Epithelial cell of proximal tubule (primary cell): Measurements from ENCODE around the gene CELSR2. TPM values are rescaled to one million over a fixed set of nuclear protein-coding genes. Genes with fewer than 3 reads are reported as not detected.
A peak's percentile ranks its signal among the peaks of the same experiment; 100 is the strongest.

Experiments
- DNase-seq: peaks from one replicate; pipeline ENCODE4 v3.0.0-alpha.2; 2011; ENCODE audit warnings: low read depth
- H3K4me3 ChIP-seq: 2 replicates; pipeline ENCODE4 v1.5.1; 2011; ENCODE audit warnings: low read depth, mild to moderate bottlenecking, low read length
- total RNA-seq: library from RNA; depleted of rRNA; stranded (reverse); fragments of >200 nt; gene quantifications from 2 replicates; pipeline ENCODE4 v1.2.3, GENCODE V29; 2015
- TF ChIP-seq, protein P1 (sequence below): conservative IDR thresholded peaks from 2 replicates; pipeline ENCODE4 v1.5.1; 2012; ENCODE audit warnings: low read depth, mild to moderate bottlenecking, low read length

The CELSR2 gene
- total RNA-seq, 1 donor from 2014 or later, result 14.2 TPM

- DNase-seq, result no peak
- TF ChIP-seq, protein P1, sequence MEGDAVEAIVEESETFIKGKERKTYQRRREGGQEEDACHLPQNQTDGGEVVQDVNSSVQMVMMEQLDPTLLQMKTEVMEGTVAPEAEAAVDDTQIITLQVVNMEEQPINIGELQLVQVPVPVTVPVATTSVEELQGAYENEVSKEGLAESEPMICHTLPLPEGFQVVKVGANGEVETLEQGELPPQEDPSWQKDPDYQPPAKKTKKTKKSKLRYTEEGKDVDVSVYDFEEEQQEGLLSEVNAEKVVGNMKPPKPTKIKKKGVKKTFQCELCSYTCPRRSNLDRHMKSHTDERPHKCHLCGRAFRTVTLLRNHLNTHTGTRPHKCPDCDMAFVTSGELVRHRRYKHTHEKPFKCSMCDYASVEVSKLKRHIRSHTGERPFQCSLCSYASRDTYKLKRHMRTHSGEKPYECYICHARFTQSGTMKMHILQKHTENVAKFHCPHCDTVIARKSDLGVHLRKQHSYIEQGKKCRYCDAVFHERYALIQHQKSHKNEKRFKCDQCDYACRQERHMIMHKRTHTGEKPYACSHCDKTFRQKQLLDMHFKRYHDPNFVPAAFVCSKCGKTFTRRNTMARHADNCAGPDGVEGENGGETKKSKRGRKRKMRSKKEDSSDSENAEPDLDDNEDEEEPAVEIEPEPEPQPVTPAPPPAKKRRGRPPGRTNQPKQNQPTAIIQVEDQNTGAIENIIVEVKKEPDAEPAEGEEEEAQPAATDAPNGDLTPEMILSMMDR, result no peak
- no peak overlapping the region for H3K4me3 ChIP-seq
Measured at GRCh38 chr1:109208394-109208793, 40.9 kb upstream of the CELSR2 start.

GRCh38 chr1:109208836-109209463 lies 40.4 kb upstream of the CELSR2 start:
- TF ChIP-seq, protein P1, result no peak
- DNase-seq, result no peak
- no peak overlapping the region for H3K4me3 ChIP-seq

DNA sequence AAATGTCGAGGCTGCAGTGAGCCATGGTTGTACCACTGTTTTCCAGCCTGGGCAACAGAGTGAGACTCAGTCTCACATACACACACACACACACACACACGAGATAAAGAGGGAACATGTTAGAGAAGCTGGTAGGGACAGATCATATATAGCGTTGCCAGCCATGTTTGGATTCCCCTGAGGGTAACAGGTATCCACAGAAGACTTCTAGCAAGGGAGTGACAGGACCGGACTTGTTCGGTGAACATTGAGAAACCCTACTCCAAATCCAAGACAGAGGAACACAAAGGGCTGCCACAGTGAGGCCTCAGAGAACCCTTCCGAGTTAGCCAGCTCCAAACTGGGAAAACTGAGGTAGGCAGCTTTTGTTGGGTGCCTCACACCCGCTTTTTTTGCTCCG lies 39.3 kb upstream of the CELSR2 start:
- H3K4me3 ChIP-seq, result no peak overlapping the region
- TF ChIP-seq, protein P1, result no peak
- no peak for DNase-seq

- DNase-seq, result no peak
- TF ChIP-seq, protein P1, result no peak
- H3K4me3 ChIP-seq, result peak overlapping the region; percentile 91
Measured at GRCh38 chr1:109213345-109213823, 36.0 kb upstream of the CELSR2 start.

DNA sequence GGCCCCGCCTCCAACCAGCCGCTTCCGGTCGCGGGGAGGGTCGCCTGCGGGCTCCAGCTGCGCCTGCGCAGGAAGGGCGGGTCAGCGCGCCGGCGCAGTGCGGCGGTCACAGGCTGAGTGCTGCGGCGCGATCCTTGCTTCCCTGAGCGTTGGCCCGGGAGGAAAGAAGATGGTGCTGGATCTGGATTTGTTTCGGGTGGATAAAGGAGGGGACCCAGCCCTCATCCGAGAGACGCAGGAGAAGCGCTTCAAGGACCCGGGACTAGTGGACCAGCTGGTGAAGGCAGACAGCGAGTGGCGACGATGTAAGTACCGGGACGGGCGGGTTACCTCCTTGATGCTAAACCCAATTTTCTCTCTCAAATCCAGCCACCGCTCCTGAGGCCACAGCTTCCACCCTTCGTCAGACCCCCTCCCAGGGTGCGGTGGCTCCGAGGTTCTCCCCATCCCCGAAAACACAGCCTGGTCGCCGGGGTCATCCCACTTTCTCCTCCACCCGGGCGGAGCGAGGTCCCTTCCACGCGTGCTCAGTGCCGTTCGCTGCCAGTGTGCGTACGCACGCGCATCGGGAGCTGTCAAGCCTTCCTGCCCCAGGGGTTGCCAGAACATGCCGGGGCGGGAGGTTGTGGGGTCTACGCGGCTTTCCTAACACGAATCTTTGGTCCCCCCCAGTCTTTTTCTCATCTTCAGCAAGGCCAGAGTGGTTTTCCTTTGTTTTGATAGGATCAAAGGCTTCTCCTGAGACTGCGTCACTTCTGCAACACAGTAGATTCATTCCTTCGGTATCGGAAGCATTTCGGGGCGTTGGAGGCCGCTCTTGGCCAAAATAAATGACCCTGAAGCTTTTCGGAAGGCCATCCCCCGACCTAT lies 35.3 kb upstream of the CELSR2 start, which contains the start of gene SARS1:
Gene SARS1 (plus strand): TSS at position 95 of the 870 bp plus-strand sequence. CDS start 75 bp downstream, at position 170.
- TF ChIP-seq, protein P1, result no peak
- H3K4me3 ChIP-seq, result peak within 1 kb of the TSS; percentile 91
- no peak for DNase-seq

GRCh38 chr1:109214695-109215623 lies 34.4 kb upstream of the CELSR2 start:
- TF ChIP-seq, protein P1, result no peak
- DNase-seq, result peak; percentile 59

More at GRCh38 chr1:109214695-109215623, 34.4 kb upstream of the CELSR2 start:
- peak overlapping the region; percentile 91 for H3K4me3 ChIP-seq
